AG04449 (cell line): ENCODE measurements around the gene EML6.

Experiments used
- CTCF ChIA-PET: fragments of 350-600 bp; formaldehyde crosslinking; extraction: SDS; loops from one replicate; lab custom pipeline; 2021; ENCODE audit warnings: antibody characterized with exemption; lab: Yijun Ruan, JAX
- POLR2A ChIA-PET: fragments of 400-600, 350-600 bp; formaldehyde crosslinking; extraction: SDS; loops from one replicate; lab custom pipeline; 2020; ENCODE audit warnings: antibody characterized with exemption, inconsistent platforms; lab: Yijun Ruan, JAX
- DNase-seq: peaks from one replicate; pipeline ENCODE4 v3.0.0-alpha.2; 2010; ENCODE audit warnings: low read depth, low spot score
- H3K4me3 ChIP-seq: 2 replicates; pipeline ENCODE4 v1.5.1; 2011; ENCODE audit warnings: low read depth, mild to moderate bottlenecking, control low read depth, low read length
- CTCF ChIP-seq: IDR thresholded peaks from one replicate; pipeline ENCODE4 v1.5.1; 2011; ENCODE audit warnings: mild to moderate bottlenecking, moderate library complexity, low read length, control low read depth, inconsistent platforms; ENCODE audit not compliant: insufficient read depth; ENCODE audit errors: missing control alignments

The EML6 gene

GRCh38 chr2:54944724-54945326, 221.4 kb downstream of the EML6 start:
- no peak overlapping the region for H3K4me3 ChIP-seq
- no peak for TF ChIP-seq CTCF
- DNase-seq, result no peak
- ChIA-PET POLR2A (no interaction called here), CTCF (no interaction called here)

- ChIA-PET CTCF (interaction anchor here (0.8 to 1.7 kb wide), 3 partner anchors 10 to 103 kb away, joined by 4 to 5 read pairs (median 4); no protein-coding TSS in a partner anchor), POLR2A (no interaction called here)
- peak; percentile 23 for DNase-seq
- no peak overlapping the region for H3K4me3 ChIP-seq
- TF ChIP-seq CTCF, result no peak
These were observed 222.1 kb downstream of the EML6 start for GRCh38 chr2:54945391-54946219.

GRCh38 chr2:54946220-54946805, 222.9 kb downstream of the EML6 start:
- TF ChIP-seq CTCF, result no peak
- no peak overlapping the region for H3K4me3 ChIP-seq
- DNase-seq, result no peak
- ChIA-PET CTCF (interaction anchor here (1.0 to 1.7 kb wide), 2 partner anchors 9 to 102 kb away, joined by 4 read pairs; no protein-coding TSS in a partner anchor), POLR2A (no interaction called here)

- ChIA-PET CTCF (no interaction called here), POLR2A (no interaction called here)
- TF ChIP-seq CTCF, result no peak
- no peak overlapping the region for H3K4me3 ChIP-seq
- DNase-seq, result no peak
These were observed 223.7 kb downstream of the EML6 start for GRCh38 chr2:54947136-54947535.

- CTCF ChIA-PET, result no interaction called here
- POLR2A ChIA-PET, result no interaction called here
- no peak for TF ChIP-seq CTCF
- H3K4me3 ChIP-seq, result no peak overlapping the region
- no peak for DNase-seq
These were observed 224.2 kb downstream of the EML6 start for GRCh38 chr2:54947646-54948045.

- no peak for TF ChIP-seq CTCF
- POLR2A ChIA-PET, result no interaction called here
- CTCF ChIA-PET, result no interaction called here
- no peak for DNase-seq
- H3K4me3 ChIP-seq, result no peak overlapping the region
These were observed 224.7 kb downstream of the EML6 start for GRCh38 chr2:54948120-54948519.
